ENCODE measurements around the gene FCAR. TPM values are rescaled to one million over a fixed set of nuclear protein-coding genes. Genes with fewer than 3 reads are reported as not detected.
"Not testable (repeated sequence)": the region's sequence is repeated elsewhere in the genome, so short reads cannot be mapped to it uniquely, and the experiment has no call there.

FCAR gene
- total RNA-seq (2022) (not detected in 2 replicates), Bru-seq, nascent RNA (percentile 3 among the genes with signal in this experiment), BruChase-seq, experiment 1, labeled RNA remaining after a 6-hour chase (not detected), BruChase-seq, experiment 2, labeled RNA remaining after a 2-hour chase (not detected)
- long read RNA-seq, result 0 reads

GRCh38 chr19:54873990-54874389 is at the start of gene FCAR:
TSS of gene FCAR (plus strand) at chr19:54874235. CDS start at chr19:54874290, 55 bp downstream.
- CTCF ChIA-PET, result no interaction called here
- BruUV-seq (replicated peaks), result no TSS peak
- DNase-seq, result no peak
- no peaks in the 10 kb centered on the region for H3K36me3 Mint-ChIP-seq (ENCODE audit: insufficient read depth, unreplicated experiment)
- intact Hi-C loops (cut with micrococcal nuclease; ENCODE audit: unreplicated experiment), result no loop called here
- no peak within 1 kb of the TSS for H3K4me3 Mint-ChIP-seq (ENCODE audit: low read depth, unreplicated experiment)
- no peaks in the 10 kb centered on the region for H3K4me1 Mint-ChIP-seq (ENCODE audit: low read depth, unreplicated experiment)
- H3K27ac Mint-ChIP-seq (ENCODE audit: unreplicated experiment), result no peak within 1 kb of the TSS
- H3K27me3 Mint-ChIP-seq (ENCODE audit: unreplicated experiment), result peaks cover 62% of the 10 kb centered on the region
- H3K9me3 Mint-ChIP-seq (ENCODE audit: low read depth, unreplicated experiment), result no peaks in the 10 kb centered on the region
- TF ChIP-seq CTCF (IDR thresholded peaks at IDR 0.05; ENCODE audit: unreplicated experiment), result no peak

DNA sequence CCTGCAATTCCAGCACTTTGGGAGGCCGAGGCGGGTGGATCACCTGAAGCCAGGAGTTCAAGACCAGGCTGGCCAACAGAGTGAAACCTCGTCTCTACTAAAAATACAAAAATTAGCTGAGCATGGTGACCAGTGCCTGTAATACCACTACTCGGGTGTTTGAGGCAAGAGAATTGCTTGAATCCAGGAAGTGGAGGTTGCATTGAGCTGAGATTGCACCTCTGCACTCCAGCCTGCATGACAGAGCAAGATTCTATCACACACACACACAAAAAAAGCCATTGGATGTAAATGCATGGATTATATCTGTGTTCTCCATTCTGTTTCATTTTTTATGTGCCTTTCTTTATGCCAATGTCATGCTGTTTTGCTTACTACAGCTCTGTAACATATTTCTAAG is 49.6 kb upstream of the FCAR start:
- DNase-seq; H3K4me1 Mint-ChIP-seq (ENCODE audit: low read depth, unreplicated experiment); intact Hi-C loops (cut with micrococcal nuclease; ENCODE audit: unreplicated experiment); H3K9me3 Mint-ChIP-seq (ENCODE audit: low read depth, unreplicated experiment); H3K36me3 Mint-ChIP-seq (ENCODE audit: insufficient read depth, unreplicated experiment); H3K4me3 Mint-ChIP-seq (ENCODE audit: low read depth, unreplicated experiment); CTCF ChIA-PET; BruUV-seq (replicated peaks); H3K27ac Mint-ChIP-seq (ENCODE audit: unreplicated experiment): not testable (repeated sequence)
- H3K27me3 Mint-ChIP-seq (ENCODE audit: unreplicated experiment), result peaks cover 67% of the 10 kb centered on the region

GRCh38 chr19:54825326-54825725 is 48.7 kb upstream of the FCAR start:
- BruUV-seq (replicated peaks); CTCF ChIA-PET; H3K27ac Mint-ChIP-seq (ENCODE audit: unreplicated experiment); H3K36me3 Mint-ChIP-seq (ENCODE audit: insufficient read depth, unreplicated experiment); H3K9me3 Mint-ChIP-seq (ENCODE audit: low read depth, unreplicated experiment); DNase-seq; intact Hi-C loops (cut with micrococcal nuclease; ENCODE audit: unreplicated experiment); H3K4me1 Mint-ChIP-seq (ENCODE audit: low read depth, unreplicated experiment); H3K4me3 Mint-ChIP-seq (ENCODE audit: low read depth, unreplicated experiment): not testable (repeated sequence)
- H3K27me3 Mint-ChIP-seq (ENCODE audit: unreplicated experiment), result peaks cover 67% of the 10 kb centered on the region

DNA sequence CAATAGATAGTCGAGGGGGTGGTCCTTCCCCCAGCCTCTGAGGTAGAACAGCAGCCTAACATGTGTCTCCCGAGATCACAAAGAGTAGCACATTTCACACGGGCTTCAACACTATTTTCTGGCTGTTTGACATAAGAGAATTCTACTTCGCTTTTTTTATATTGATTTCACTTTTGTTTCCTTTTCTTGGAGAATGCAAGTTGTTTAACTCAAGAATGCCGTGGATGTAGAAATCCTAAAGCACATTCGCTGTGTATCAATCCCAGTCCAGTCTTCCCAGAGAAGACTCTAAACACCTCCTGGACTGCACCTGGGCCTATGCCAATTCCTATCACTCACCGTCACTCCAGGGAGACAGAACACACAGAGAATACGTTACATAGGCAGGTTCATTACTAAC is 46.0 kb upstream of the FCAR start:
- BruUV-seq (replicated peaks); H3K4me1 Mint-ChIP-seq (ENCODE audit: low read depth, unreplicated experiment); CTCF ChIA-PET; H3K9me3 Mint-ChIP-seq (ENCODE audit: low read depth, unreplicated experiment); DNase-seq; H3K27ac Mint-ChIP-seq (ENCODE audit: unreplicated experiment); intact Hi-C loops (cut with micrococcal nuclease; ENCODE audit: unreplicated experiment); H3K36me3 Mint-ChIP-seq (ENCODE audit: insufficient read depth, unreplicated experiment); H3K4me3 Mint-ChIP-seq (ENCODE audit: low read depth, unreplicated experiment): not testable (repeated sequence)
- H3K27me3 Mint-ChIP-seq (ENCODE audit: unreplicated experiment), result peaks cover 60% of the 10 kb centered on the region

GRCh38 chr19:54832496-54832895 is 41.5 kb upstream of the FCAR start, which contains the start of gene KIR2DS4:
TSS of gene KIR2DS4 (plus strand) at chr19:54832676.
- H3K36me3 Mint-ChIP-seq (ENCODE audit: insufficient read depth, unreplicated experiment); CTCF ChIA-PET; H3K4me1 Mint-ChIP-seq (ENCODE audit: low read depth, unreplicated experiment); H3K27ac Mint-ChIP-seq (ENCODE audit: unreplicated experiment); H3K4me3 Mint-ChIP-seq (ENCODE audit: low read depth, unreplicated experiment); DNase-seq; intact Hi-C loops (cut with micrococcal nuclease; ENCODE audit: unreplicated experiment); BruUV-seq (replicated peaks): not testable (repeated sequence)
- Mint-ChIP-seq H3K9me3 (ENCODE audit: low read depth, unreplicated experiment) (peaks cover 11% of the 10 kb centered on the region), H3K27me3 (ENCODE audit: unreplicated experiment) (peaks cover 41% of the 10 kb centered on the region)

GRCh38 chr19:54835126-54835525 is 38.9 kb upstream of the FCAR start:
- CTCF ChIA-PET; H3K4me3 Mint-ChIP-seq (ENCODE audit: low read depth, unreplicated experiment); H3K36me3 Mint-ChIP-seq (ENCODE audit: insufficient read depth, unreplicated experiment); intact Hi-C loops (cut with micrococcal nuclease; ENCODE audit: unreplicated experiment); BruUV-seq (replicated peaks); DNase-seq; H3K4me1 Mint-ChIP-seq (ENCODE audit: low read depth, unreplicated experiment); H3K27ac Mint-ChIP-seq (ENCODE audit: unreplicated experiment): not testable (repeated sequence)
- peaks cover 11% of the 10 kb centered on the region for H3K9me3 Mint-ChIP-seq (ENCODE audit: low read depth, unreplicated experiment)
- H3K27me3 Mint-ChIP-seq (ENCODE audit: unreplicated experiment), result peaks cover 36% of the 10 kb centered on the region

GRCh38 chr19:54837522-54837921 is 36.5 kb upstream of the FCAR start:
- H3K4me1 Mint-ChIP-seq (ENCODE audit: low read depth, unreplicated experiment); H3K27ac Mint-ChIP-seq (ENCODE audit: unreplicated experiment); H3K4me3 Mint-ChIP-seq (ENCODE audit: low read depth, unreplicated experiment); DNase-seq; H3K36me3 Mint-ChIP-seq (ENCODE audit: insufficient read depth, unreplicated experiment); BruUV-seq (replicated peaks); CTCF ChIA-PET; intact Hi-C loops (cut with micrococcal nuclease; ENCODE audit: unreplicated experiment): not testable (repeated sequence)
- Mint-ChIP-seq H3K27me3 (ENCODE audit: unreplicated experiment) (peaks cover 33% of the 10 kb centered on the region), H3K9me3 (ENCODE audit: low read depth, unreplicated experiment) (peaks cover 11% of the 10 kb centered on the region)

GRCh38 chr19:54843171-54843570 is 30.9 kb upstream of the FCAR start:
- H3K9me3 Mint-ChIP-seq (ENCODE audit: low read depth, unreplicated experiment); DNase-seq; intact Hi-C loops (cut with micrococcal nuclease; ENCODE audit: unreplicated experiment); H3K4me1 Mint-ChIP-seq (ENCODE audit: low read depth, unreplicated experiment); H3K4me3 Mint-ChIP-seq (ENCODE audit: low read depth, unreplicated experiment); BruUV-seq (replicated peaks); H3K27ac Mint-ChIP-seq (ENCODE audit: unreplicated experiment); H3K36me3 Mint-ChIP-seq (ENCODE audit: insufficient read depth, unreplicated experiment); CTCF ChIA-PET: not testable (repeated sequence)
- H3K27me3 Mint-ChIP-seq (ENCODE audit: unreplicated experiment), result peaks cover 78% of the 10 kb centered on the region

DNA sequence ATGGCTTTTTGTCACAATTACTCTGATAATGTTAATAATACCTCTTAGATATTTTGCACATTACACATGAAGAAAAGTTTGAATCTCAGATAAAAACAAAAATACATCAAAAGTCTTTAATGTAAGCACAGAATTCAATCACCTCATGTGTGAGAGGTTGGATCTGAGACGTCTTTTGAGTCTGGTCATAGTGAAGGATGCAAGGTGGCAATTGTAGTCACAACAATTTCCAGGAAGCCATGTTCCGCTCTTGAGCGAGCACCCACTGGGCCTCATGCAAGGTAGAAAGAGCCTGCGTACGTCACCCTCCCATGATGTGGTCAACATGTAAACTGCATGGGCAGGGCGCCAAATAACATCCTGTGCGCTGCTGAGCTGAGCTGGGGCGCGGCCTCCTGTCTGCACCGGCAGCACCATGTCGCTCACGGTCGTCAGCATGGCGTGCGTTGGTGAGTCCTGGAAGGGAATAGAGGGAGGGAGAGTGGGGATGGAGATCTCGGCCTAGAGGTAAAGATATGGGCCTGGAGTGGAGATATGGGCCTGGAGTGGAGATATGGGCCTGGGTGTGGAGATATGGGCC is 23.9 kb upstream of the FCAR start, which contains the start of gene KIR3DL2:
KIR3DL2 (plus strand) TSS at position 383 of the 580 bp plus-strand sequence; CDS start at position 416, 33 bp downstream.
- H3K36me3 Mint-ChIP-seq (ENCODE audit: insufficient read depth, unreplicated experiment); H3K4me1 Mint-ChIP-seq (ENCODE audit: low read depth, unreplicated experiment); CTCF ChIA-PET; intact Hi-C loops (cut with micrococcal nuclease; ENCODE audit: unreplicated experiment); DNase-seq; H3K4me3 Mint-ChIP-seq (ENCODE audit: low read depth, unreplicated experiment); H3K9me3 Mint-ChIP-seq (ENCODE audit: low read depth, unreplicated experiment); BruUV-seq (replicated peaks); H3K27ac Mint-ChIP-seq (ENCODE audit: unreplicated experiment): not testable (repeated sequence)
- H3K27me3 Mint-ChIP-seq (ENCODE audit: unreplicated experiment), result peaks cover 71% of the 10 kb centered on the region

Data from Calu3 (cell line).